Fibroblast of villous mesenchyme (primary cell): ENCODE results near the gene ANKRD11. TPM values are rescaled to one million over a fixed set of nuclear protein-coding genes. Genes with fewer than 3 reads are reported as not detected.

Experiments
- DNase-seq: peaks from one replicate; pipeline ENCODE4 v3.0.0-alpha.2; 2010; ENCODE audit warnings: low read depth
- H3K4me3 ChIP-seq: 2 replicates; pipeline ENCODE4 v1.5.1; 2011; ENCODE audit warnings: low read depth, mild to moderate bottlenecking, low read length
- total RNA-seq: library from RNA; depleted of rRNA; stranded (reverse); fragments of >200 nt; gene quantifications from 2 replicates; pipeline ENCODE4 v1.2.3, GENCODE V29; 2012
- TF ChIP-seq, protein P1 (sequence below): IDR thresholded peaks from 2 replicates; pipeline ENCODE4 v1.5.1; 2012; ENCODE audit warnings: low read depth, mild to moderate bottlenecking, low read length; ENCODE audit not compliant: insufficient read depth

ANKRD11 gene
- total RNA-seq, 1 donor: 69.5 TPM

DNA sequence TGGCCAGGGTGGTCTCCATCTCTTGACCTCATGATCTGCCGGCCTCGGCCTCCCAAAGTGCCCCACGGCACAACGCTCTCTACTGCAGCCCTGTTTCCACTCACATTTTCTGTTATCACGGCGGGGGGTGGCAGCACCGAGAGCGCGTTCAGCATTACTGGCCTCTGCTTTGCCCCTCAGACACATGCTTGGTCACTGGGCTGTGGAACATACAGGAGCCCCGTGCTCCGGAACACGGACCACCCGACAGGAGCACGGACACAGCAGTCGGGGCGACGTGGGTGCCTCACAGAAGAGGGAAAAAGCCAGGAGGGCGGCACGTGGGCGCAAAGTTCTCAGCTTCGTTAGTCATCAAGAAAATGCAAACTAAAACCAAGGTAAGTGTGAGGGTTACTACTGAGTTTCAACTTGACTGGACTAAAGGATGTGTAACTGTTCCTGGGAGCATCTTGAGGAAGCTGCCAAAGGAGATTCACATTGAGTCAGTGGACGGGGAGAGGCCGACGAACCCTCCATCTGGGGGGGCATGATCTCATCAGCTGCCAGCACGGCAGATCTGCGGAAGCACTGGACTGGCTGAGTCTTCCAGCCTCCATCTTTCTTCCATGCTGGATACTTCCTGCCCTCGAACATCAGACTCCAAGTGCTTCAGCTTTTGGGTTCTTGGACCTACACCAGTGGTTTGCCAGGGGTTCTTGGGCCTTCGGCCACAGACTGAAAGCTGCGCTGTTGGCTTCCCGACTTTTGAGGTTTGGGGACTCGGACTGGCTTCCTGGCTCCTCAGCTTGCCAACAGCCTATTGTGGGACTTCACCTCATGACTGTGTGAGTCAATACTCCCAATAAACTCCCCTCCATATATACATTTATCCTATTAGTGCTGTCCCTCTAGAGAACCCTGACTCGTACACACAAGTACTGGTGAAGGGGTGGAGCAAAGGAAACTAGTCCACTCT lies 166.0 kb downstream of the ANKRD11 start:
- no peak for DNase-seq

DNA sequence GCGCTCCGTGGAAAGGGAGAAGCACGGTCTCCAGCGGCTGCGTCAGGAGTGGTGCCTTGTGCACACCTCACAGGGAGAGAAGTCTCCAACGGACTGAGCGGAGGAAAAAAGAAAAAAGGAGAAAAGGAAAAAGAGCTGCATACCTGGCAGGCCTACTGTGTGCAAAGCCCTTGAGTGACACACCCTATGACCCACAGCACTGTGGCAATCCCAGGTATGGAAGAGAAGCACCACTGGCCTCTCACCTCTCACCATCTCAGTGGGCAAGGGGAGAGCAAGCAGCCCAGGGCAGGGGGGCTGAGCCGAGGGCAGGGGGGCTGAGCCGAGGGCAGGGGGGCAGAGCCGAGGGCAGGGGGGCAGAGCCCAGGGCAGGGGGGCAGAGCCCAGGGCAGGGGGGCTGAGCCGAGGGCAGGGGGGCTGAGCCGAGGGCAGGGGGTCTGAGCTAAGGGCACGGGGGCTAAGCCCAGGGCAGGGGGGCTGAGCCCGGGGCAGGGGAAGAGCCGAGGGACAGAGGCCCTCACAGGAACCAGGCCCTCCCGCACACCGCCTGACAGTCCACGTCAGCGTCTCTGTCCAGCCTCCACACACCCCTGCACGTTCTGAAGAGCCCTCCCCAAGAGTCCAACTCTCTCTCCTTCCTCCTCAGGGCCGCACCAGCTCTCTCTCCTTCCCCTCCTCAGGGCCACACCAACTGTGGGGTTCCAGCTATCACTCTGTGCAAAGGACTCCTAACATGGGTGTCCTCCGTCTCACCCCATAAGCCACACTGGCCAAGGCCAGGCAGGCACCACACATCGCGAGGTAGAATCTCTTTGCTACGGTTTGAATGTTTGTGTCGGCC lies 167.0 kb downstream of the ANKRD11 start:
- no peak overlapping the region for H3K4me3 ChIP-seq
- TF ChIP-seq, protein P1, sequence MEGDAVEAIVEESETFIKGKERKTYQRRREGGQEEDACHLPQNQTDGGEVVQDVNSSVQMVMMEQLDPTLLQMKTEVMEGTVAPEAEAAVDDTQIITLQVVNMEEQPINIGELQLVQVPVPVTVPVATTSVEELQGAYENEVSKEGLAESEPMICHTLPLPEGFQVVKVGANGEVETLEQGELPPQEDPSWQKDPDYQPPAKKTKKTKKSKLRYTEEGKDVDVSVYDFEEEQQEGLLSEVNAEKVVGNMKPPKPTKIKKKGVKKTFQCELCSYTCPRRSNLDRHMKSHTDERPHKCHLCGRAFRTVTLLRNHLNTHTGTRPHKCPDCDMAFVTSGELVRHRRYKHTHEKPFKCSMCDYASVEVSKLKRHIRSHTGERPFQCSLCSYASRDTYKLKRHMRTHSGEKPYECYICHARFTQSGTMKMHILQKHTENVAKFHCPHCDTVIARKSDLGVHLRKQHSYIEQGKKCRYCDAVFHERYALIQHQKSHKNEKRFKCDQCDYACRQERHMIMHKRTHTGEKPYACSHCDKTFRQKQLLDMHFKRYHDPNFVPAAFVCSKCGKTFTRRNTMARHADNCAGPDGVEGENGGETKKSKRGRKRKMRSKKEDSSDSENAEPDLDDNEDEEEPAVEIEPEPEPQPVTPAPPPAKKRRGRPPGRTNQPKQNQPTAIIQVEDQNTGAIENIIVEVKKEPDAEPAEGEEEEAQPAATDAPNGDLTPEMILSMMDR: no peak
- no peak for DNase-seq

More for the DNA sequence above, 166.0 kb downstream of the ANKRD11 start:
- H3K4me3 ChIP-seq: no peak overlapping the region
- TF ChIP-seq, protein P1: no peak

GRCh38 chr16:89322321-89323119 lies 167.8 kb downstream of the ANKRD11 start:
- TF ChIP-seq, protein P1: no peak
- no peak overlapping the region for H3K4me3 ChIP-seq
- DNase-seq: peak; percentile 82

DNA sequence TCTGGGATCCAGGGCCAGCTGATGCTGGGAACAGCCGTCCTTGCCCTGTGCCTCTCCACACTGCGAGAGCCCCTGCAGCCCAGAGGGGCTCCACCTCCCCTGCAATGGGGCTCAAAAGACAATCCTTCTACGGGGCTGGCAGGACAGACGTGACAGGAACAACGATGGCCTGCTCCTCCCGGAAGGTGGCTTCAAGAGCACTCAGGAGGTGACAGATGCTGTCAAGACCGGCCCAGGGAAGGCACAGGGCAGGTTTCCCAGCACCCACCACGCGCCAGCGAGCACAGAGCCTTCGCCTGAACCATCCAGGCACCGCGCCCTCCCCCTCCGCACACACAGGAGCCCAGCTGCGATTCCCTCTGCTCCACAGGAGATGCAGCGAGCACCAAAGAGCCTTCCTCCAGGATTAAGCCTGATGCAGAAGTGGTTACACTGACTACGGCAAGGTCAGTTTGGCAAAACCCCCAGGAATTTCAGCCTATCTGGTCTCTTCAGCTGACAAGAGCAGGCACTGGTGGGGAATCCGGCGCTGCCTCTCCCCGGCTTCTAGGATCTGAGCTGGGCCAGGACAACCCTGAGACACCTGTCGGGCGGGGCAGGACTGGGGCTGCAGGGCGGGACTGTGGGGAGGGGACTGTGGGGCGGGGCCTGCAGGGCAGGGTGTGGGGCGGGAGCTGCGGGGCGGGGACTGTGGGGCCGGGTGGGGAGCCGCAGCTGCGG lies 169.4 kb downstream of the ANKRD11 start:
- no peak overlapping the region for H3K4me3 ChIP-seq
- TF ChIP-seq, protein P1: no peak

GRCh38 chr16:89319886-89320781 lies 170.2 kb downstream of the ANKRD11 start:
- TF ChIP-seq, protein P1: no peak
- H3K4me3 ChIP-seq: peak overlapping the region; percentile 29
- peak; percentile 87 for DNase-seq

More for the DNA sequence above, 169.4 kb downstream of the ANKRD11 start:
- peak; percentile 66 for DNase-seq
